ENCODE results near the gene WHRN. TPM values are rescaled to one million over a fixed set of nuclear protein-coding genes. Genes with fewer than 3 reads are reported as not detected.

WHRN gene
- total RNA-seq, 2 experiments from 2014 or later: 0.64 to 1.2 TPM

DNA sequence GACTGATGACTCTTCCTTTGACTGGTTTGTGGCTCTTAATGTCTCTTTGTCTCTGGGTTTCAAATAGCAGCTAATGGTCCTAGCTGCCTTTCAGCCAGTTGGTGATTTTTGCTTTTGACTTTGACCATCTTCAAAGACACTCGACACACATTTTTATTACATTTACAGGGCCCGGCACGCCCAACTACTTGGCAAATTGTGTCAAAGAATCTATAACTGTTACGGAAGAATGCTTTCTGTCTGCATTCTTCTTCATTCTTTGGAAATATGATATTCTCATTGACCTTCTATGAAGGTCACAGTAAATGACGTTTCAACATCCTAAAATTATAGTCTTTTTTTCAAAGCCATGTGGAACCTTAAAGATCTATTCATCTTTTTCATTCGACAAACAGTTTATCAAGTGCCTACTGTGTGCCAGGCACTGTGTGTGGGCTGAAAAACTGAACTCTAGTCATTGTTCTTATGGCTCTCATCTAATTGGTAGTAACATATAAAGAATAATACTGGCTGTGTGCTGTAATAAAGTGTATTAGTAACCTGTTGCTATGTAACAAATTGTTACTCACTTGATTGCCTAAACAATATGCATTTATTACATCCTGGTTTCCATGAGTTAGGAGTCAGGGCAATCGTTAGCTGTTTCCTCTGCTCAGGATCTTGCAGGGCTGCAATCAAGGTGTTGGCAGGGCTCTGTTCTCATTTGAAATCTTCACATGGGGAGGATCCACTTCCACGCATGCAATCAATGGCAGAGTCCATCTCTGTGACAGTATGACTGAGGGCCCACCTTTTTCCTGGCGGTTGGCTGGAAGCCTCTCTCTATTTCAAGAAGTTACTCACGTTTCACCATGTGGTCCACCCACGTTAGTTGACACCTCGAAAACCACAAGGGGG is 7.0 kb upstream of the WHRN start:
- Mint-ChIP-seq H3K4me1 (peaks cover 21% of the 10 kb centered on the region), H3K36me3 (ENCODE audit: low read depth) (no peaks in the 10 kb centered on the region), H3K27ac (no peak overlapping the region), H3K4me3 (no peak overlapping the region), H3K27me3 (peaks cover 36% of the 10 kb centered on the region), H3K9me3 (no peaks in the 10 kb centered on the region)
- DNase-seq: no peak
- CTCF ChIA-PET: interaction anchor here (0.9 kb wide), 1 partner anchor 27 kb away, joined by 3 read pairs; no protein-coding TSS in a partner anchor
- POLR2A ChIA-PET: interaction anchor here (0.6 kb wide), 1 partner anchor 31 kb away, joined by 3 read pairs; no protein-coding TSS in a partner anchor

DNA sequence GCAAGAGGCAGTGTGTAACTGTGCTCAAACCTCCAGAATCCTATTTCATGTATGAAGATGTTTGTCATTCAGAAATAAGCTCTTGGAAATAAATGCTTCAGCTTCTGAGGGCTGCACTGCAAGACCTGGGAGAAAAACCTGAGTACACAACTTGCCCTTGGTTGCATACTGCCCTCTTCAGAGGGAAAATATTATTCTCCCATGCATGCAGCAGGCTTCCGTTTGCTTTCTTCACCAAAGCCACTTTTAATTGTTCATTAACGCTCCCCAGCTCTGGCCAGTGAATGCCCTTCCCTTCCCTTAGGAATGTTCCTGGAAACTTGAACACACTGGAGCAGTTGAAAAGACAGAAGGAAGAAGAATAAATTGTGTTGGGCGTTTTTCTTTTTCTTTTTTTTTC is 2.5 kb upstream of the WHRN start:
- no peak overlapping the region for H3K27ac Mint-ChIP-seq
- no peaks in the 10 kb centered on the region for H3K9me3 Mint-ChIP-seq
- peaks cover 65% of the 10 kb centered on the region for H3K27me3 Mint-ChIP-seq
- no peaks in the 10 kb centered on the region for H3K36me3 Mint-ChIP-seq (ENCODE audit: low read depth)
- CTCF ChIA-PET: interaction anchor here (0.8 to 3.2 kb wide), 7 partner anchors 9 to 145 kb away, joined by 3 to 11 read pairs (median 5); no protein-coding TSS in a partner anchor
- peak; percentile 35 for DNase-seq
- POLR2A ChIA-PET: interaction anchor here (1.2 kb wide), 1 partner anchor 146 kb away, joined by 3 read pairs; no protein-coding TSS in a partner anchor
- peaks cover 10% of the 10 kb centered on the region for H3K4me1 Mint-ChIP-seq
- H3K4me3 Mint-ChIP-seq: no peak overlapping the region

DNA sequence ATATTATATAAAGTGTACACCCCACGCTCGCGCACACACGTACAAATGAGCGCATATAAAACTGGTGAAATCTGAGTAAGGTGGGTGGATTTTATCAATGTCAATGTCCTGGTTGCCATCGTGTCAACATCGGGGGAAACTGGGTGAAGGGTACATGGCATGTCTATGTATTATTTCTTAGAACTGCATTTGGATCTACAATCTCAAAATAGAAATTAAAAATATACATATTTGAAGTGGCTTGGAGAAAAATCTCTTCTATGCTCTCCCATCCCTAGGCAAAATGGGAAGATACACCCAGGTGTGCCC is 763 bp upstream of the WHRN start:
- ChIA-PET POLR2A (no interaction called here), CTCF (interaction anchor here (0.5 kb wide), 1 partner anchor 152 kb away, joined by 5 read pairs; no protein-coding TSS in a partner anchor)
- H3K36me3 Mint-ChIP-seq (ENCODE audit: low read depth): no peaks in the 10 kb centered on the region
- no peaks in the 10 kb centered on the region for H3K9me3 Mint-ChIP-seq
- no peak for DNase-seq
- H3K4me1 Mint-ChIP-seq: peaks cover 10% of the 10 kb centered on the region
- H3K27me3 Mint-ChIP-seq: peaks cover 76% of the 10 kb centered on the region
- peak overlapping the region; percentile 76 for H3K4me3 Mint-ChIP-seq
- H3K27ac Mint-ChIP-seq: peak overlapping the region; percentile 82

DNA sequence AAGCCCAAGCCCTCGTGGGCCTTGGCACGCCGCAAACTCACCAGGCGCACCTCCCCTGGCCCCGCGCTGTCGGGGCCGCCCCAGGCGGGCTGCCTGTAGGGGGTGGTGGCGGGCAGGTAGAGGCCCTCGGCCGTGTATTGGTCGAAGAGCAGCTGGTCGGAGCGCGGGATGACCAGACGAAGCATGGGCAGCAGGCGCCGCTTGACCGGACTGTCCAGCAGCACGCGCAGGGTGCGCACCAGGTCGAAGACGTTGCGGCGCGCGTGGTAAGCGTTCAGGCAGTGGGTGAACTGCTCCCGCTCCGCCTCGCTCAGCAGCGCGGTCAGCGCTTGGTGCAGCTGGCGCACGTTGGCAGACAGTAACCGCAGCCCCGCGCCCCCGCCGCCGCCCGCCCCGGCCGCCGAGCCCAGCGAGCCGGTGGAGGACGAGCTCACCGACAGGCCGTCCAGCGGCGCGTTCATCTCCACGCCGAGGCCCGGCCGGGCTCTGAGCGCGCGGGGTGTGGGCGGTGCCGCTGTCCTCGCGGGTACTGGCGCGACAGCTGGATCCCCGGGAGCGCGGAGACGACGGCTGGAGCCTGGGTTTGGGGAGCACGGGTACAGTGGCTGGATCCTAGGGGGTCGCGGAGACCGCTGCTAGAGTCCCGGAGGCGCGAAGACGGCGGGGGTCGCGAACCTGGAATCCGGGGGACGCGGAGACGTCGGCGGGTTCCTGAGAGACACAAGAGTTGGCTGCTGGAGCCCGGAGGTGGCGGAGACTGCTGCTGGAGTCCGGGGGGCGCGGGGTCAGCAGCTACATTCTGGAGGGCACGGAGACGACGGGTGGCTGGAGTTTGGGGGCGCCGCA is 709 bp downstream of the WHRN start:
- H3K4me3 Mint-ChIP-seq: peak overlapping the region; percentile 70
- H3K27me3 Mint-ChIP-seq: peaks cover 75% of the 10 kb centered on the region
- POLR2A ChIA-PET: interaction anchor here (0.6 kb wide), 2 partner anchors 61 to 94 kb away, joined by 3 to 6 read pairs; no protein-coding TSS in a partner anchor
- H3K9me3 Mint-ChIP-seq: no peaks in the 10 kb centered on the region
- H3K36me3 Mint-ChIP-seq (ENCODE audit: low read depth): no peaks in the 10 kb centered on the region
- CTCF ChIA-PET: interaction anchor here (0.6 to 1.9 kb wide), 7 partner anchors 12 to 204 kb away, joined by 3 to 8 read pairs (median 4); partner anchors contain the start of gene ATP6V1G1
- H3K27ac Mint-ChIP-seq: peak overlapping the region; percentile 76
- H3K4me1 Mint-ChIP-seq: peaks cover 10% of the 10 kb centered on the region
- peak; percentile 27 for DNase-seq

DNA sequence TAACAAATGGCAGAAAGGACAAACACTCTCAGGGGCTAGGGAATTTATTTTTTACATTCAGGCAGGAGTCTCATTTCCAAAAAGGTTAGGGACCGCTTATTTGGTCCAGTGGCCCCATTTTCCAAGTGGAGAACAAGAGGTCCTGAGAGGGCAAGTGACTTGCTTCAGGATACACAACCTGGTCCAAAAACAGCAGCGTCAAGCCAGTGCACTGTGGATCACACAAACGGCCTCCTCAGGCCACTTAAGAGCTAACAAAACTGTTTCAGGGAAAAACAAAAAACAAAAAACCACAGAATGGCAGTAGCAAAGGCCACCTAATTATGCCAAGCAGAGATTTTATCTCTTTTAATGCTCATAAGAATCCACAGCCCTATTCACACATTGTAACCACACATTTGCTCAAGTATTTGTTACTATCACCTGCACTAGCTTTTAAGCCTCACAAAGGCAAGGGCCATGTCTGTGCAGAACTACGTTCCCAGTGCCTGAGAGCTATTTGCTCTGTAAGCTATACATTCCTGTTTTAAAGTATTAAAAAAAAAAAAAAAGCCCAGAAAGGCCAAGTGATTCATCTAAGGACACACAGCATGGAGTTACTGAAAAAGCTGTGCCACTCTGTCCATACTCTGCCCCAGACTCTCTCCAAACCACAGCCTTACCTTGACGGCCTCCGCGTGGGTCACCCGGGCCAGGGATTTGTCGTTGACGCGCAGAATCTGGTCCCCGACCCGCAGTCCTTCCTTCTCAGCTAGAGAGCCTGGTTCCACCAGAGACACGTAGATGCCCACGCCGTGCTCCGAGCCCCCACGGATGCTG is 1.5 kb downstream of the WHRN start:
- Mint-ChIP-seq H3K27ac (no peak overlapping the region), H3K4me1 (peaks cover 10% of the 10 kb centered on the region), H3K4me3 (peak overlapping the region; percentile 47), H3K9me3 (no peaks in the 10 kb centered on the region), H3K27me3 (peaks cover 69% of the 10 kb centered on the region), H3K36me3 (ENCODE audit: low read depth) (no peaks in the 10 kb centered on the region)
- CTCF ChIA-PET: interaction anchor here (0.8 to 1.9 kb wide), 6 partner anchors 12 to 150 kb away, joined by 3 to 8 read pairs (median 4); no protein-coding TSS in a partner anchor
- POLR2A ChIA-PET: interaction anchor here (0.5 to 0.6 kb wide), 3 partner anchors 62 to 240 kb away, joined by 3 to 6 read pairs (median 3); no protein-coding TSS in a partner anchor
- no peak for DNase-seq

DNA sequence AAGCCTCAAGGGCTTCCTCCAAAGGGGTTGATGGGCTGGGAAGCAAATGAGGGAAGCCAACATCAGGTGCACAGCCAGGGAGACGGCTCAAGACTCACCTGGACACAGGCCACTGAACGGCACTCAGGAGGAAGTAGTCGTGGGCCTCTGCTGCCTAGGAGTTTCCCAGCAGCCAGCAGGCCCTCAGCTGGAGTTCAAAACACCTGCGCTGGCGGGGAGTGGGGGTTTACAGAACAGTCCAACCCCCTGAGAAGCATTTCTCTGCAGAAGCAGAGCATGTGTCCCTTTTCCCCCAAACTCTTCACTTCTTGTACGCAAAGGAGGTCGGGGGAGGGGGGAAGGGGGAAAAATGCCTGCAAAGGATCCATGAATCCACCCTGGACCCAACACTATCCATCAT is 2.3 kb downstream of the WHRN start:
- ChIA-PET POLR2A (no interaction called here), CTCF (interaction anchor here (0.9 to 1.6 kb wide), 4 partner anchors 14 to 97 kb away, joined by 3 to 5 read pairs (median 4); no protein-coding TSS in a partner anchor)
- H3K27ac Mint-ChIP-seq: no peak overlapping the region

DNA sequence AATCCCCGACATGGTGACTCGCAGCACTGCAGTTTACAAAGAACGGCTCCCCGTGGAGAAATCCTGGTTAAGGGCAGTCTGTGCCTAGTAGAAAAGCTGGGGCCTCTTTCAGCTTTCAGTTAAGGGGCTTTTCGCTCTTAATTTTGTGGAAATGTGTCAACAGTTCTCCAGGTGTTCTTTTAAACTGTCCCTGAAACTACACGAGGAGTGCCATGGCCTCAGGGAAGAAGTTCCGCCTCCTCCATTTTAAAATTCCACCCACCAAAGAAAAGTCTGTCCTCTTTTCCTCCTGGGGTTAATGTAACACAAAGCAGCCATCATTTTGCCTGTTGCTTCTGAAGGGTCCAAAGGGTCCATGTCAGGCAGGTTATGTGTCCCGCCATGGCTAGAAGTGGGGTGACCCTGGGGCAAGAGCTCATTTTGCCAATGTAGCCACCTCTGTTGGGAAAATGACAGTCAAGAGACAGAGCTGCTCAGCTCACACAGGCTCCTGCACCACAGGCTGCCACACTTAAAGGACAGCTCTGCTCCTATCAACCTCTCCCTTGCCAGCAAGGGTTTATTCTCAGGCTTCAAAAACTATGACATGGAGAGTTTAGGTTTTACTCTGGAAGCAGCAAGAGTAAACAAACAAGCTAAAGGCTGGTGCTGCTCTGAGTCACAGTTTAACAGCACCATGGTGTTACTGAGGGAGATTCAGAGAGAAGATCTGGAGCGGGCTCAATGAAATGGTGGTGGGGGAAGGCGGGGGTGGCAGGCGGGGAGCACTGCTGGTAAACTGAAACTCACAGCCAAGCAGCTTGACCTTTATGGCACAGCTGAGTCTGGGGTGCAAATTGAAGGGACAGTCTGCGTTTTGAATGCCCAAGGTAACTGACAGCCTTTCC is 3.2 kb downstream of the WHRN start:
- ChIA-PET CTCF (interaction anchor here (0.6 to 1.8 kb wide), 3 partner anchors 10 to 40 kb away, joined by 3 to 5 read pairs (median 4); no protein-coding TSS in a partner anchor), POLR2A (interaction anchor here (0.6 kb wide), 1 partner anchor 138 kb away, joined by 3 read pairs; no protein-coding TSS in a partner anchor)
- Mint-ChIP-seq H3K4me1 (peaks cover 11% of the 10 kb centered on the region), H3K36me3 (ENCODE audit: low read depth) (no peaks in the 10 kb centered on the region), H3K9me3 (no peaks in the 10 kb centered on the region), H3K27ac (peak overlapping the region; percentile 46), H3K27me3 (peaks cover 52% of the 10 kb centered on the region), H3K4me3 (no peak overlapping the region)
- DNase-seq: no peak

More for the DNA sequence above, 2.3 kb downstream of the WHRN start:
- no peak for DNase-seq
- Mint-ChIP-seq H3K36me3 (ENCODE audit: low read depth) (no peaks in the 10 kb centered on the region), H3K27me3 (peaks cover 61% of the 10 kb centered on the region), H3K4me1 (peaks cover 10% of the 10 kb centered on the region), H3K9me3 (no peaks in the 10 kb centered on the region), H3K4me3 (no peak overlapping the region)

DNA sequence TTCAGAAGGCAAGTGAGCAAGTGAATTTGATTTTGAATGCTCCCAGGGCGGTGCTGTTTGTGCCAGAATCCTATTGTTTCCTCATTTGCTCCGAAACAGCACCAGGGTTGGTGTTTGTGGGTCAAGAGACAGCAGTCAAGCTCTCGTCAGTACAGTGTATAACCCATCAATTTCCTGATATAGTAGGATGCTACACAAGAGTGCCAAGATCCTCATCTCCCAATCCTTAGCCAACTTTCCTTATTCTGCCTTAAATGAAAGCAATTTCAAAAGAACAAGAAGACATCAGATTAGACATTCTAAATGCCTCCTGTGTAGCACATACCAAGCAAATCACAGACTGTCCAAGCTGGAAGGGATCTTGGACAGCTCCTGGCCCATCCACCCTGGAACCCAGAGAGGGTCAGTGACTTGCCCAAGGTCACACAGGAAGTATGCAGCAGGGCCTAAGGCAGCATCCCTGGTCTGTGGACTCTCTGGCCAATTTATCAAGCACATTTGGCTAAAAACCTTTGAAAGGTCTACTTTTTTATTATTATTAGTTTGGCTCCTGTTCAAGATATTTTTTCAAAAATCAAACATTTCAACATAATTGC is 4.5 kb downstream of the WHRN start:
- no peaks in the 10 kb centered on the region for H3K9me3 Mint-ChIP-seq
- ChIA-PET POLR2A (no interaction called here), CTCF (interaction anchor here (1.8 kb wide), 1 partner anchor 39 kb away, joined by 4 read pairs; no protein-coding TSS in a partner anchor)
- no peak overlapping the region for H3K27ac Mint-ChIP-seq
- peaks cover 39% of the 10 kb centered on the region for H3K27me3 Mint-ChIP-seq
- H3K4me3 Mint-ChIP-seq: no peak overlapping the region
- no peak for DNase-seq
- H3K36me3 Mint-ChIP-seq (ENCODE audit: low read depth): no peaks in the 10 kb centered on the region
- H3K4me1 Mint-ChIP-seq: peaks cover 9% of the 10 kb centered on the region

DNA sequence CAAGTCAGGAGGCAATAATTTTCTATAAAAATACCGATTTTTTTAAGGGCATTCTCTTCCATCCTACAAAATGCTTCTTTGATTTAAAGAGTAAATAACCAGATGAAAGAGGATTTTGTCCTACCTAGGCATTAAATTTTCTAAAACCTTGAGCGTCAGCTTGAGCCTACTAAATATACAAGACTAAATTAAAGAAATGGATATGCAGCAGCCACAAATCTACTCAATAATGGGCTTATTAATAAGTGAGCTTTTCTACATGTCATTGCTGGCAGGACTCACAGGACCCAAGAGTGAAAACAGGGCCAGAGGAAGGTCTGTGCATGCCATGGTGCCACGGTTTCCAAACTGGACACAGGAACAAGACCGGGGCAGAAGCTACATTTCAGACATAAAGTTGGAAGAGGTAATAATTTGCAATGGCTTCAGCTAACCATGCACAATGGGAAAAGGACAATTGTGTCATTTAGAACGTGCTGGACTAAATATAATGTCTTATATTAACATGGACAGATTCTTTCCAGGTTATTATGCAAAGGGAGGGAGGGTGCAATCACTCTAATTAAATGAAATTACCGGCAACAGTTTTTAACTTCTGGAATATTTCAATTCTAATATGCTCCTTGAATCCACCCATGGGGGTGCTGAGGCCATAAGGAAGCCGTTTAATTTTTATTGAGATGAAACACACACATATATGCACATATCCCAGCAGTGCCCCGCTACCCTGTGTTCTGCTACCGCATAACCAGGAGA is 5.2 kb downstream of the WHRN start:
- no peak overlapping the region for H3K4me3 Mint-ChIP-seq
- no peak for DNase-seq
- peaks cover 40% of the 10 kb centered on the region for H3K27me3 Mint-ChIP-seq
- ChIA-PET POLR2A (no interaction called here), CTCF (interaction anchor here (0.6 to 1.1 kb wide), 3 partner anchors 16 to 153 kb away, joined by 3 read pairs; no protein-coding TSS in a partner anchor)
- H3K9me3 Mint-ChIP-seq: no peaks in the 10 kb centered on the region
- no peak overlapping the region for H3K27ac Mint-ChIP-seq
- no peaks in the 10 kb centered on the region for H3K36me3 Mint-ChIP-seq (ENCODE audit: low read depth)
- peaks cover 5% of the 10 kb centered on the region for H3K4me1 Mint-ChIP-seq

DNA sequence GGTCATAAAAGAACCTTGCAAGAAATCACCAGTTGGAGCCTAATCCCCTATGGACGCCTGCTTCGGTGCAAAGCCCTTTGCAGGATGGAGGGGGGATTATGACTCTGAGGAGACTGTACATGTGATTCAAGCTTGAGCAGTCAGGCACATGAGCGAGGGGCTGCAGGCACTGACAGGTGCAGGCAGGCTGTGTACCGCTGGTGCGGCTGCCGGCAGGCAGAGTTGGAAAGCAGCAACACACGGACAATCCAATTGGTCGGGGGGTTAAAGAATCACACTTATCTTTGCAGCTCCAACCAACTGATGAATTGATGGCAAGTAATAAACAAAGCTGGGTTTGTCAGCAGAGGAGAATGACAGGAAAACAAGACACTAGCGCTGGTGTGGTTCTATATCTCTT is 5.7 kb downstream of the WHRN start:
- H3K27ac Mint-ChIP-seq: no peak overlapping the region
- no peak for DNase-seq
- ChIA-PET POLR2A (no interaction called here), CTCF (interaction anchor here (0.6 to 1.1 kb wide), 3 partner anchors 17 to 154 kb away, joined by 3 read pairs; no protein-coding TSS in a partner anchor)
- H3K27me3 Mint-ChIP-seq: peaks cover 41% of the 10 kb centered on the region
- H3K9me3 Mint-ChIP-seq: no peaks in the 10 kb centered on the region
- H3K36me3 Mint-ChIP-seq (ENCODE audit: low read depth): no peaks in the 10 kb centered on the region
- H3K4me1 Mint-ChIP-seq: peaks cover 5% of the 10 kb centered on the region
- H3K4me3 Mint-ChIP-seq: no peak overlapping the region

Measured in activated CD4-positive, alpha-beta T cell treated with anti-CD3 and anti-CD28 coated beads, Interleukin-2, amount 10 ng/mL, durations not matched to agents 7 days and 5 days (primary cell).